Psoas muscle (tissue), 8 donors: Measurements from ENCODE around the gene TTLL11. TPM values are rescaled to one million over a fixed set of nuclear protein-coding genes. Genes with fewer than 3 reads are reported as not detected.
A peak's percentile ranks its signal among the peaks of the same experiment; 100 is the strongest.

Source experiments
- ATAC-seq, 4 donors: fragments of 200-7000 bp; cut with Tn5 transposase; one replicate each; pipeline ENCODE4 v1.9.1; 2020; ENCODE audit warnings: moderate library complexity in 3 of 4, mild to moderate bottlenecking in 2 of 4
- DNase-seq, 2 donors: peaks; one replicate each; pipeline ENCODE4 v3.0.0-alpha.2; 2020
- H3K27ac ChIP-seq: fragments of 200-600 bp; one replicate; pipeline ENCODE4 v1.8.0; 2022
- H3K27me3 ChIP-seq, 3 donors: fragments of 200-600 bp in 1 of 3; one replicate each; pipeline versions ENCODE4 v1.6.1 to v1.8.0; 2013 to 2022; ENCODE audit warnings: low read length in 2 of 3, mild to moderate bottlenecking in 2 of 3, moderate library complexity in 1 of 3; ENCODE audit not compliant: insufficient read depth in 3 of 3
- H3K36me3 ChIP-seq, 2 donors: fragments of 200-600 bp in 1 of 2; one replicate each; pipeline versions ENCODE4 v1.6.1 to v1.8.0; 2013 to 2022; ENCODE audit warnings: low read depth in 1 of 2, mild to moderate bottlenecking in 1 of 2, moderate library complexity in 1 of 2; ENCODE audit not compliant: insufficient read depth in 1 of 2
- H3K4me1 ChIP-seq: fragments of 200-600 bp; one replicate; pipeline ENCODE4 v1.8.0; 2022
- H3K4me3 ChIP-seq: fragments of 200-600 bp; one replicate; pipeline ENCODE4 v1.8.0; 2022; ENCODE audit warnings: mild to moderate bottlenecking
- H3K9me3 ChIP-seq: fragments of 200-600 bp; one replicate; pipeline ENCODE4 v1.8.0; 2022
- WGBS, 3 donors: extraction: QIAGEN DNeasy Blood & Tissue Kit; methylation state at CpG; one replicate each; pipeline versions ENCODE4 v1.1.6 to v1.1.7; 2013; 5-methylcytosine and 5-hydroxymethylcytosine counted together
- intact Hi-C, 2 donors: fragments of 100-400 bp; cut with DNase I; formaldehyde crosslinking; loops; one replicate each; pipeline versions ENCODE4 v1.11.0 to v1.14.2; 2022
- polyA plus RNA-seq, 3 donors: library from polyadenylated mRNA; stranded (reverse); fragments of 200-250 nt; gene quantifications; one replicate each; pipeline ENCODE4 v1.2.3, GENCODE V29; 2013
- total RNA-seq, 4 donors: library from RNA; stranded (reverse); fragmentation: NEBNext Ultra II Directional in 2 of 4; extraction: Animal tissue kit (Norgen Biotek cat#: 25700) in 2 of 4; gene quantifications; one replicate each; pipeline versions ENCODE4 v1.2.1 to v1.2.4, GENCODE V29; 2021 to 2023
- TF ChIP-seq, protein P1 (sequence below): fragments of 200-600 bp; IDR thresholded peaks from one replicate; pipeline ENCODE4 v1.8.0; 2022; ENCODE audit warnings: antibody characterized with exemption
- donor health status: healthy with polysubstance abuse.
- donor health status: DM: no; HTN: no; CAD: no; lungs with moderate emphysema.
- donor health status: Bipolar disorder and iron deficiency.
- donor health status: healthy.
- donor health status: DM: yes; HTN: yes; CAD: no.
- donor health status: DM: no; HTN: no; CAD: no.
- donor health status: DM: no; HTN: no; CAD: no.
- donor health status: DM: yes; HTN: yes; CAD: no.

TTLL11 gene
- total and polyA plus RNA-seq, 7 donors, result 15.1 to 56.4 (median 19.3) TPM

DNA sequence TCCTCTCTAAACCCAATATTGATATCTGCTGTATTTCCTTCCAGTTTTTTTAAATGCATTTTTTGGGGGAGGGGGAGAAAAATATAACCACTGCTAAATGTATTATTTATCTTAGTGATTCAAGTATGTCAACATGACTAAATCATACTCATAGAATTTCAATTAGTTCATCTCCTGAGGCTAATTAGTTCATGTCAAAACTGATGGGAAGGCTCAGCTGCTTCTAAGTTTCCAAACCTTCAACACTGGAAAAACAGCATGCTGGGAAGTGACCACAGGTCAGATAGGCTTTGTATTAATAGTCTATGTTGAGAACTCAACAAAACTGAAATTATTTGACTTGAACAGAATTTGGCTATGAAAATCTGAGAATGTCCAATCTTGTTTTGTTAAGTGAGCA is 118.7 kb downstream of the TTLL11 start:
- intact Hi-C loops, result no loop called here
- TF ChIP-seq, protein P1, sequence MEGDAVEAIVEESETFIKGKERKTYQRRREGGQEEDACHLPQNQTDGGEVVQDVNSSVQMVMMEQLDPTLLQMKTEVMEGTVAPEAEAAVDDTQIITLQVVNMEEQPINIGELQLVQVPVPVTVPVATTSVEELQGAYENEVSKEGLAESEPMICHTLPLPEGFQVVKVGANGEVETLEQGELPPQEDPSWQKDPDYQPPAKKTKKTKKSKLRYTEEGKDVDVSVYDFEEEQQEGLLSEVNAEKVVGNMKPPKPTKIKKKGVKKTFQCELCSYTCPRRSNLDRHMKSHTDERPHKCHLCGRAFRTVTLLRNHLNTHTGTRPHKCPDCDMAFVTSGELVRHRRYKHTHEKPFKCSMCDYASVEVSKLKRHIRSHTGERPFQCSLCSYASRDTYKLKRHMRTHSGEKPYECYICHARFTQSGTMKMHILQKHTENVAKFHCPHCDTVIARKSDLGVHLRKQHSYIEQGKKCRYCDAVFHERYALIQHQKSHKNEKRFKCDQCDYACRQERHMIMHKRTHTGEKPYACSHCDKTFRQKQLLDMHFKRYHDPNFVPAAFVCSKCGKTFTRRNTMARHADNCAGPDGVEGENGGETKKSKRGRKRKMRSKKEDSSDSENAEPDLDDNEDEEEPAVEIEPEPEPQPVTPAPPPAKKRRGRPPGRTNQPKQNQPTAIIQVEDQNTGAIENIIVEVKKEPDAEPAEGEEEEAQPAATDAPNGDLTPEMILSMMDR, result no peak
- Histone ChIP-seq H3K9me3 (no peaks in the 10 kb centered on the region), H3K36me3 (peaks cover 2 to 22% of the 10 kb centered on the region in 2 donors), H3K4me1 (peaks cover 4% of the 10 kb centered on the region), H3K27ac (no peak overlapping the region), H3K27me3 (no peaks in the 10 kb centered on the region), H3K4me3 (no peak overlapping the region)
- no peak for DNase-seq
- no peak for ATAC-seq

DNA sequence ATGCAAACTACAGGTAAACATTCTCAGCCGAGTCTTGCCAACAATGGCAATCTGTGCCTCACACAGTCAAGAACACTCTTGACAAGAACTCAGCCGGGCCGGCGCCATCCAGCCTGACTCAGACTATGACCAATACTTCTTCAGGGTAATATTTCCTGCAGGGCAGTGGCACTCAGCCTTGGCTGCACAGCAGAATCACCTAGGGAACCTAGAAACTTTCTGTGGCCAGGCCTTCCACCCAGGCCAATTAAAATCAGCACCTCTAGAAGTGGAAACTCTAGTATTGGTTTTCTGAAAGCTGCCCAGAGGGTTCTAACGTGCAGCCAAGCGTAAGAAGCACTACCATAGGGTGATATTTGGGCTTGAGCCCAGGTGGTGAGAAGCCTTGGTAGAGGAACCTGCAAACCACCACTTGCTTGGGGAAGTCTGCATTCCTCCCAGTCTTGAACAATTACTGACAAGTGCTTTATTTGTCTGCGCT is 120.6 kb downstream of the TTLL11 start:
- H3K9me3 ChIP-seq, result no peaks in the 10 kb centered on the region
- WGBS, 3 donors, result 81 to 89% (median 84%) methylated on average over 7 of the region's 7 CpGs
- peak; percentile 44 to 95 (median 86) for ATAC-seq
- peak in 1 of 2 donors; percentile 54 for DNase-seq
- H3K27me3 ChIP-seq, result no peaks in the 10 kb centered on the region
- peaks cover 2 to 30% of the 10 kb centered on the region in 2 donors for H3K36me3 ChIP-seq
- no peak overlapping the region for H3K4me3 ChIP-seq
- TF ChIP-seq, protein P1, result no peak
- H3K4me1 ChIP-seq, result no peaks in the 10 kb centered on the region
- intact Hi-C loops, result no loop called here
- H3K27ac ChIP-seq, result no peak overlapping the region

DNA sequence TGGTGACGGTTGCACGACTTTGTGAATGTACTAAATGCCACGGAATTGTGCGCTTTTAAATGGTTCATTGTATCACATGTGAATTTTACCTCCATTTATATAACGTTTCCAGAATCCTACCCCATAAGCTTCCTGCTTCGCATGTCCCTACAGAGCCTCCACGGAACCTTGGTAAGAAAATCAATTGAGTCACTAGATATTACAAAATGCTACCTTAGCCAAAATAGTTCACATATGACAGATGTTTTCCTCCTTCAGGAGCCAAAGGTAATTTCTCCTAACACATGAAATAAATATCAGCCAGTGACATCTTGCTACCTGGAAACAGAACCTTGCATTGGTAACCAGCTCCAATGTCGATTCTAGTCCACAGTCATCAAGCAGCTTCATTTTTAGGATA is 125.1 kb downstream of the TTLL11 start:
- WGBS, 3 donors, result 93 to 97% (median 96%) methylated on average over 8 of the region's 8 CpGs
- no peaks in the 10 kb centered on the region for H3K27me3 ChIP-seq
- H3K4me1 ChIP-seq, result no peaks in the 10 kb centered on the region
- ATAC-seq (no peak), DNase-seq (no peak)
- intact Hi-C loops, result no loop called here
- no peak overlapping the region for H3K27ac ChIP-seq
- no peaks in the 10 kb centered on the region for H3K9me3 ChIP-seq
- TF ChIP-seq, protein P1, result no peak
- H3K36me3 ChIP-seq, result peaks cover 2 to 21% of the 10 kb centered on the region in 2 donors
- no peak overlapping the region for H3K4me3 ChIP-seq

DNA sequence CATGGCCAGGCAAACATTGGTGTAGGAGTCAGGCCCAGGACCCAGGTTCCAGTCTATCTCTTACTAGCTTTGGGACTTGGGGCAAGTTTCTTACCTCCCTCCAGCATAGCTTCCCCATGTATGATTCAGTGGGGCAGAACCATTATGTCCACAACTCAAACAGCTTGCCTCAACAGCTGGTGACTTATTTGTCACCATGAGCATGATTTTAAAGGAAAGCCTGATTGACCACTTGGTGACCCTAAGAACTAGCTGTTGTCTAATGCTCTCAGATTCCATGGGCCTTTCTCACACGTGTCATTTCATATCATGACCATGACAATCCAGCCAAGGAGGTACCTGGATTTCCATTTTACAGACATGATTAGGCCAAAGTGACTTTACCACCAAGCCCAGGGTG is 126.4 kb downstream of the TTLL11 start:
- H3K36me3 ChIP-seq, result peaks cover 2 to 11% of the 10 kb centered on the region in 2 donors
- TF ChIP-seq, protein P1, result no peak
- H3K27ac ChIP-seq, result no peak overlapping the region
- DNase-seq, result no peak
- no peak overlapping the region for H3K4me3 ChIP-seq
- no peaks in the 10 kb centered on the region for H3K4me1 ChIP-seq
- ATAC-seq, result peak in 1 of 4 donors; percentile 11
- intact Hi-C loops, result no loop called here
- WGBS, 3 donors, result 89 to 92% (median 89%) methylated on average over 1 of the region's 1 CpG
- H3K27me3 ChIP-seq, result no peaks in the 10 kb centered on the region
- H3K9me3 ChIP-seq, result no peaks in the 10 kb centered on the region

GRCh38 chr9:121963528-121963995 is 129.5 kb downstream of the TTLL11 start:
- 79 to 82% (median 81%) methylated on average over 8 of the region's 8 CpGs for WGBS, 3 donors
- TF ChIP-seq, protein P1, result no peak

More at GRCh38 chr9:121963528-121963995, 129.5 kb downstream of the TTLL11 start:
- no peak overlapping the region for H3K4me3 ChIP-seq
- intact Hi-C loops, result no loop called here
- H3K4me1 ChIP-seq, result no peaks in the 10 kb centered on the region
- H3K27me3 ChIP-seq, result no peaks in the 10 kb centered on the region
- DNase-seq (no peak), ATAC-seq (no peak)
- H3K27ac ChIP-seq, result no peak overlapping the region
- no peaks in the 10 kb centered on the region for H3K9me3 ChIP-seq
- H3K36me3 ChIP-seq, result peaks cover 0 to 11% of the 10 kb centered on the region in 2 donors
